HG03060 (cell line): ENCODE results near the gene LRFN2.

Source experiments
- ATAC-seq: cut with Tn5 transposase; IDR thresholded peaks from one replicate; pipeline ENCODE4 v1.9.1; 2021; ENCODE audit warnings: low read depth, moderate number of reproducible peaks; ENCODE audit not compliant: unreplicated experiment

The LRFN2 gene

DNA sequence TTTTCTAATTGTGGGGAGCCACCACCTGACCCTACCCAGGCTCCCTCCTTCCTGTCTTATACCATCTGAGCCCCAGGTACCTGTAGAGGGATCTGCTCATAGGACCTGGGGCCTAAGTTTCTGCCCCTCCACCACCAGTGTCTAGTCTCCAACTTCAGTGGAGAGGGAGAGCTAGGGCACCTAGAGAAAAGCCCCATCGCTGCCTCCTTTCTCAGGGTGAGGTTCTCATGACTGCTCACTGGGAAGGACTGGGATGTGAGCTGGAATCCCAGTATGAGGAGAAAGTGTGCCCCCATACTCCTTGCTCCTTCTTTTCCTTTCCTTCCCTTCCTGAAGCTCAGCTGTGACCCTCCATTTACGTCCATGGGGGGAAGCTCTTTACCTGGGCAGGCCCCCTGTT, 231.6 kb downstream of the LRFN2 start:
- no peak for ATAC-seq

DNA sequence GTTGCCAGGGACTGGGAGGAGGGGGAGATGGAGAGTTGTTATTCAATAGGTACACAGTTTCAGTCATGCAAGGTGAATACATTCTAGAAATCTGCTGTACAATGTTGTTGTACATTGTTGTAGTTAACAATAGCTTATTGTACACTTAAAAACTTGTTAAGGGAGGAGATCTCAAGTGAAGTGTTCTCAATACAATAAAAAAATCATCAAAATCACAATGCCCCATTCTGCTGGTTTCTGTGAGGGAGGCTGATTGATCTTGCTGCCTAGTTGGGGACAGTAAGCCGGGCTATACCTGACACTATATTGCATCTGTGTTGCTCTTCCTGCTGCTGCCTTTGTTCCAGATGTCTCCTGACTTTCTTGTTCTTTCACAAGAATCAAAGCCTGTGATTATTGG, 232.1 kb downstream of the LRFN2 start:
- ATAC-seq, result no peak

DNA sequence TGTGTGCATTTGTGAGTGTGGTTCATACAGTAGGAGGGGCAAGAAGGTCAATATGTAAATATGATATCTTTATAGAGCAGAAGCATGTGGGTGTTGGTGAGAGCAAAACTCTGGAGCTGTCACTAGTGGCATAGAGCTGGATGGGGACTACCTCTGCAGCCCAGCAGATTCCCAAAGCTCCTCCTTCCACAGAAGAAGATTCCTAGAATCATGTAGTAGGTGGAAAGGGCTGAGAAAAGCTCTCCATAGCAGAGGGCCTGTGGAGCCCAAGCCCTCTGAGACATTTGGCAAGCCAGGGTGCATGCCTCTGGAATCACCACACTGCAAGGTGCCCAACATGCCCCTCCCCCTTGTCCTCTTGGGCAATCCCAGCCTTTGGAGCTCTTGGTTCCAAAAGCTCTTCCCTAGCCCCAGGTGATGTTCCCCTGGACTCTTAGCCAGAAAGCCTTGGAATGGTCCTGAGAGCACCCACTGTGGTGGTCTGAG, 233.2 kb downstream of the LRFN2 start:
- ATAC-seq, result no peak

DNA sequence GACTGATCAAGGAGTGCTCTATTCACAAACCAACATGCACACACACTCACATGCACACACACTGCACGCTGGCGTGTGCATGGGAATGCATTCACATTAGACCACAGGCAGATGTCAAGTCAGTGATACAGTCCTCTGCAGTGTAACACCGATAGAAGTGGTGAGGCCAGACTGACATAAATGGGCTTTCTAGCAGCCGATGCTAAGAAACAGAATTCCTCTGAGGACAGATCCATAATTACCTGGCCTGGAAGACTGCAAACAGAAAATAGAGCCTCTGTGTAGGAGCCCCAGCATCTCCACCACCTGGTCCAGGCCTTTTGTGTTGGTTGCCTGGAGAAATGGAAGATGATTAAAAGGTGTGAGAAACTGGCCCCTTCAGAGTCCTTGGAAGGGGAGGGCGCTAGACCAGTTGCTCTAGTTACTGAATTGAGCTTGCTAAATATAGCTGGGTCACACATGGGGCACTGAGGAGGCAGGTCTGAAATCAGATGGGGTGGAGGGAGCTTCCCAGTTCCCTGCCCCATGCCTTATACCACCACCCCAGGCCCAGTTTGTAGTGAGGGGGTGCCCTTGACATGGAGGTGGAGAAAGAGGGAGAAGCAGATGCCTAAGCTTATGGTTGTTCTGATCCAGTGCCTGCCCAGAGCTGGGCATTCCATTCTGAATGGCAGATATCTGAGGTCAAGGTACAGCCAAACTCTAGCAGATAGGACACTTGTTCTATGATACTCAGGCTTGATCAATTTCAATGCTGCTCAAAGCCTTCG, 233.8 kb downstream of the LRFN2 start:
- ATAC-seq, result no peak

DNA sequence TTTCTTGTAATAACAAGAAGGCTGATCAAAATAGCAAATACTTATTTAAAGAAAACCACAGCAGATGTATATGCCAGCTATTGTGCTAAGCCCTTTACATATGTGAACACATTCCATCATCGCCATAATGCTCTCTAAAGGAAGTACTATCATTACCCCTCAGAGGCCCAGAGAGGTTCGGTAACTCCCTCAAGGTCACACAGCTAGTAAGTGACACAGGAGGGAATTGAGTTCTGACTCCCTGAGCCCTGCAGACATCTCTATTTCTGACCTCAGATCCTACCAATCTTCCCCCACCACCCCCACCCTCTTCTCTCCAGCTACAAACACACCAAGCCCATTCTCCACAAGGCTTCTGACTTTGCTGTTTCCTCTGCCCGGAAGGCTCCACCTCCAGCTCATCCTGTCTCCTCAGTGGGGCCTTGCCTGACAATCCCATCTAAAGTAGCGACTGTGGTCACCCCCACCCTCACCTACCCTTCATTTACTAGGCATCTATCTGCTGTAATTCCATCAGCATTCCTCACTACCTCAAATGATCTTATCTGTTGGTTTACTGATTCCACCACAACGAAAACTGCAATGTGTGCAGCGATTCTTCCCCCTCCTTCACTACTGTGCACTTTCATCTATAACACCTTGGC, 234.5 kb downstream of the LRFN2 start:
- ATAC-seq, result no peak

DNA sequence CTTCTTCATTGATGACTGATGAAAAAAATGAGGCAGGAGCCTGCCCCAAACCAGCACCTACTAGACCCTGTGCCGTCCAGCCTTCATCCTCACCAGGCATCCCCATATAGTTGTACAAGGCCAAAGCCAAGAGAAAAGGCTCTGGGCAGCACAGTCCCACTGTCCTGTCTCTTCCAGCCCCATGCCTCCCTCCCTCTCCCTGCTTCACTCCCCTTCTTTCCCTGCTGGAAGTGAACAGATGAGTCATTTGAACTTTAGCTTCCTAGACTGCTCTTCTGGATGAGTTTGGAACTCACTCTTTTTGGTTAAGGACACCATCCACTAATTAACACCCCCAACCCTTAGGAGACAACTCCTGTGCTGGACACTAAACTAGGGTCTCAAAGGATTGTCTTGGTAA, 235.2 kb downstream of the LRFN2 start:
- ATAC-seq, result no peak

DNA sequence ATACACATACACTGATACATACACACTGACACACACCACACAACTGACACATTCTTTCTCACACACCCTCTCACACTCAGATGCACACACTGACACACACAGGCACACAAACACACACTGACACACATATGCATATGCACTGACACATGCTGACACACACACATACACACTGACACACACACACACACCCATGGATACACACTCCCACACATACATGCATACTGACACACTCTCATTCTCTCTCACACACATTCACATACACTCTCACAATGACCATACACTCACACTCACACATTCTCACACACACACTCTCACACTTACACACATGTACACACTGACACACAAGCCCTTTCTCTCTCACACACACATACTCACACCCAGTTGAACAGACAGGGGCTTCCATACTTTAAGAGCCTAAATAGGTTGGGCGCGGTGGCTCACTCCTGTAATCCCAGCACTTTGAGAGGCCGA, 236.4 kb downstream of the LRFN2 start:
- no peak for ATAC-seq

DNA sequence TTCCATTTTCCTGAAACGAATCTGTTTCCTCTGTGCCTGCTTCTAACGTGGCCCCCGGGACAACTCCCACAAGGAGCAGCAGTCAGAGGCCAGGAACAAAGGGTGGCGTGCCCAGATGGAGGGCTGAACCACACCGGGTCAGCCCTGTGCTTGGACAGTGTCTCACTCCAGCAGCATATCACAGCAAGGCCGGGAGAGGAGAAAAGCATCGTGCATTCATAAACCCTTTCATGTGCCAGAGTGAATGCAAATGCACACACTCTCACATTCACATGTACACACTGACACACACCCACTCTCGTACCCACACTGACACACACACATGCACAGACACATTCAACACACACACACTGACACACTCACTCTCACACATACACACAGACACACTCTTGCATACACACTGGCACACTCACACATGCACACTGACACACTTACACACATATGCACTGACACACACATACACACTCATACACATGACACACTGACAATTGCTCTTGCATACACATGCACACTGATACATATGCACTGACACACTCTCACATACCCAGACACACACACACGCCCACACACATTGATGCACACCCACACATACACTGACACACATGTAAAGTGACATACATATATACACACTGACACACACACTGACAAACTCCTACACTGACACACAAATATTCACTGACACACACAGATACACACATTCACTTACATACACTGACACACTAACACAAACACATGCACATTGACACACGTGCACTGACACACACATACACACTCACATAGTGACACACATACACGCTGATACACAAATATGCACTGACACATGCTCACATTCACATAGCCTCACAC, 237.0 kb downstream of the LRFN2 start:
- no peak for ATAC-seq

DNA sequence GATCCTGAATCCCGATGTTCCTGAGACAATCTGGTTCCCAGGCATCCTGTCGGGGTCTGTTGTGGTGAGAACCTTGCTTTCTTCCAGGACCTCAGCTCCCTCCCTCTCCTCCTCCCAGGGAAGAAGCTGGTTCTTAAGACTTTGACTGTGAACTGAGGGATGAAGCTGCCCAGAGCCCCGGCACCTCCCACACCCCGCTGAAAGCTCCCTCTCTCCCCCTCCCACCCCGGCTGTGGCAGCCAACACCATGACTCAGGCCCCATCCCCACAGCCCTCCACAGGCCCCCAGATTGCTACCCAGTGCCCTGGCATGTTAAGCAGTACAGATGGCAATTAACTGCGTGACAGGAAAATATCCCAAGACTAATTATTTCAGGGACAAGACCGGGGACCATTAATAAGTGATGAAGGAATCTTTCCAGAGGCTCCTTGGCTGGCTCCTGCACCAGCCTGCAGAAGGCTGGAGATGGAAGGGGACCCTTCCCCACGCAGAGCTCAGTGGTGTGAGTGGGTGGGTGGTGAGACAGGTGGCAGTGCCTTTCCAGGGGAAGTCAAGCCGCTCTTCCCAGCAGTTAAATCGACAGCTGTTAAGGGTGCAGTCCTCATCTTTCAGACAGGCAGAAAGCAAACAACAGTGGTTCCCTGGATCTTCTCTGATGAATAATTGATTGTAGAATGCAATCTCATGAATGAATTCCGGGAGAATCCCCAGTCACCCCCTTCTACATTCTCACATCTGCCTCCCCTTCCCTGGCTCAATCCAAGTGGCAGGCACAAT, 237.9 kb downstream of the LRFN2 start:
- no peak for ATAC-seq

DNA sequence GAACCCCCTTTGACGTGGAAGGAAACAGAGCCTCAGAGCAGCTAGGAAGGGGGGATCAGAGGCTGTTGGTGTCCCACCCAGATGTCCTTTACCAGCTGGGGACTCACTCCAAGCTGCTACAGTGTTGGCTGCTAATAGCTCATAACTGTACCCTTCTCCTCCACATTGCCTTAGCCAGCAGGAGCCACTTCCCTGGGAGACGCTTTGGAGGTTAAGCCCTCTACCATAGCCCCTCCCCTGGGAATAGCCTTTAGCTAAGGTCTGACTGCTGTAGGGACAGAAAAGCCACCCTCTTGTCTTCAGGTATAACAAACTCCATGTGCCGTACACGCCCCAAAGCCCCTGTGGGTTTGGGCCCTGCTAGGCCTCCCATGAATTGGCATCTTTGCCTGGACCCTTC, 238.6 kb downstream of the LRFN2 start:
- no peak for ATAC-seq

DNA sequence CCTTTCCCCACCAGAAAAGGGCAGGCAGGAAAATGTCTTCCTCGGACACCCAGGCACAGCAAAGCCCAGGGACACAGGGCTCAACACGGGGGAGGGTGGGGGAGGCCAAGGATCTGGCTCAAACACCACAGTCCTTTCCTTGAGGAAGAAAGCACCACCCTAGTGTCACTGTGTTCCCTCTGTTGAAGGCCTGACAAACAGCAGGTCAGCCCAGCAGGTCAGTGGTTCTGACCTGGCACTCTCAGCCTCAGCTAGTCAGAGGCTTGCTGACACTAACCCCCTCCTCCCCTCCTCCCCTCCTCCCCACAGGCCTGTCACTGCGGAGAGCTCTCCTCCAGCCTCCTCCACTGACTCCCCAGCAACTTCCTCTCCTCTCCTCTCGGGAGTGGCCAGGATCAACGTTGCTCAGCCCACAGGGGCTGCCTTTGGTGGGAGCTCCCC, 239.6 kb downstream of the LRFN2 start:
- no peak for ATAC-seq

DNA sequence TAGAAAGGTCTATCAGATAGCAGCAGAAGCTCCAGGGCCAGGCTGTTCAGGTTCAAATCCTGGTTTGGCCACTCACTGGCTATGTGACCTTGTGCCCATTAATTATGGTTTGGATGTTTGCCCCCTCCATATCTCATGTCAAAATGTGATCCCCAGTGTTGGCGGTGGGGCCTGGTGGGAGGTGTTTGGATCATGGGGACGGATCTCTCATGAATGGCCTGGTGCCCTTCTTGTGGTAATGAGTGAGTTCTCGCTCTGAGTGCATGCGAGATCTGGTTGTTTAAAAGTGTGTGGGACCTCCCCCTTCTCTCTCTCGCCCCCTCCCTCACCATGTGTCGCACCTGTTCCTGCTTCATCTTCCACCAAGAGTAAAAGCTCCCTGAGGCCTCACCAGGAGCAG, 240.9 kb downstream of the LRFN2 start:
- ATAC-seq, result no peak

DNA sequence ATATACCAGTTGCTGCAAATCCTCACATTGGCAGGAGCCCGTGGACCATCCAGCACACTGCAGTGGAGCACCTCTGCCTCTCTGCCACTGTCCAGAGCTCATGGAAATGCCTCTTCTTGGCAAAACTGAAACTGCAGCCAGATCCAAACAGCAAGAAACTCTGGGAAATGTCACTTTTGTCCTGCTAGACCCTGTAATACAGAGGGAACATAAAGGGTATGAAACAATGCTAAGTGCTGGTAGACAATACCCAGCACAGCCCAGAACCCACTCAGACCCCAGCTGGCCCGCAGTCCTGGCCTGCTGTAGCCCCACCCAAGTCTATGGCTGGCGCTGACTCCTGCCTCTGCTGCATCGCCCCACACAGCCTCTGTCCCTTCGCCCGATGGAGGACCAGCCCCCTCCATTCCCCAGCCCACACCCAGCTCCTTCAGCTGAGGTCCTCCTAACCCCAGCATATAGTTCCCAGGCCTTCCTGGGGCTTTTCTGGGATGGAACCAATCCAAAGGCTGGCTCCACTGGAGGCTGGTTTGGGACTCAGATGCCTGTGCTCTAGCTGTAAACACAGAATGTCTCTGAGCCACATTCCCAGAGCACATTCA, 242.5 kb downstream of the LRFN2 start:
- ATAC-seq, result no peak

DNA sequence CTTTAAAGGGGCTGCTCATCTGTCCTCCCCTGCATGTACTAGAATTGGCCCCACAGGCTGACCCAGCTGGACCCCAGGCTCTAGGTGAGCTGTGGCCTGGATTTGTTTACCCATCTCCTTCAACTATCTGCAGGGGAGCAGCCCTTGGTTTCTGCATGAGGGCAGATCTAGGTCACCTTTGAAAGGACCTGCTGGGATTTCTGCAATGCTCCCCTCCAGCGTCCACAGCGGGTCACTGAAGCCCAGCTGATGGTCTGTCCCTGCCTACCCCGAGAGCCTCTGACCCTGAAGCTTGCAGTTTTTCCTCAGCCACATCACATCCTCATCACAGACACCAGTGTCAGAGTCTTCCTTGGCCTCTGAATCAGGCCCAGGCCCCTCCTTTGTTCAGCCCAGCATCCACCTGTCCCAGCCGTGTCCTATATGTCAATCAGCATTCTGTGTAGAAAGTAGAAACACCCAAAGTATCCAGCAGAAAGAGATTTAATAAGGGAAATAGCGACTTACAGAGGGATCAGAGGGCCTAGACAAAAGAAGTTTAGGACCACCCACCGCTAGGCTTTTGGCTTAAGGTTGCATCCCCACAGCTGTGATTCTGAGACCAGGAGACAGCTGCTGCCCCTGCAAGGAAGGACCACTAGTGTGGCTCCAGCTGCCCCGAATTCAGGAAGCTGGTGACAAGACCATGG, 243.1 kb downstream of the LRFN2 start:
- ATAC-seq, result no peak

DNA sequence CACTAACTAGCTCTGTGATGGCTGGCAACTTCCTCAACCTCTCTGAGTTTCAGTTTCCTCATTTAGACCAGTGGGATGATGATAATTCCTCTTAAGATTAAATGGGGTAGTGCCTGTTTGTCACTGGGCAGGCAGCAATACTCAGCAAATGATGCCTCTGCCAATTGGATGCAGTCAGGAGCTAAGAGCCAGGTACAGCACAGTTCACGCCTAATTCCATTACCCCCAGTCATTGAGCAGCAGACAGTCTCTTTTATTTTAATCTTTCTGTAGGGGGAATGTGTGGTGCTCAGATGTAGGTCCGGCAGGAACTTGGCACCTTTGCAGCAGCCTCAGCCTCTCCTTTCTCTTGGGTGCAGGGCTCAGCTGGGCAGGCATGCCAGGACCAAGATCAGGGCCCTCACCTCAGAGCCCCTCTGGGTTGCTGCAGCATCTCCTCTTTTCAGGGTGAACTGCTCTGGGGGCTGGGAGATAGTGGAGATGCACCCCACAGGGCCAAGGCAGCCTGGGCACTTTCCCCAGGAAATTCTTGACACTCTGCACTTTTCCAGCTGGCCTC, 243.8 kb downstream of the LRFN2 start:
- ATAC-seq, result no peak

DNA sequence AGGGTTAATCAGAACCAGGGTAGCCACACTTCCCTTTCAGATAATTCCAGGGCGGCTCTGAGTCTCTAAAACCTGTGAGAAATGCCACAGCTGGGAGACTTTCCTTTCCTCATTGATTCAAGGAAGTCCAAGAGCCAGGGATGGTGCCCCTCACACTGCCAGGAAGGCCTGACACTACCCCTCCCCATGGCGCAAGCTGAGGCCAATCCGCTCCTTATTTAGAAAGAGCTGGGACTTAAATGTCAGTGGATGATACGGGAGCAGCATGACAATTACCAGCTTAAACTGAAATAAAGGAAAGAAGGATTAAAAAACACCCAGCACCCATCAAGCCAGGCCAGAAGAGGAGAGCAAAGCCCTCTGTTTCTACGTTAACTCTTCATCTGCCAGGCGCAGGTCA, 244.4 kb downstream of the LRFN2 start:
- no peak for ATAC-seq

DNA sequence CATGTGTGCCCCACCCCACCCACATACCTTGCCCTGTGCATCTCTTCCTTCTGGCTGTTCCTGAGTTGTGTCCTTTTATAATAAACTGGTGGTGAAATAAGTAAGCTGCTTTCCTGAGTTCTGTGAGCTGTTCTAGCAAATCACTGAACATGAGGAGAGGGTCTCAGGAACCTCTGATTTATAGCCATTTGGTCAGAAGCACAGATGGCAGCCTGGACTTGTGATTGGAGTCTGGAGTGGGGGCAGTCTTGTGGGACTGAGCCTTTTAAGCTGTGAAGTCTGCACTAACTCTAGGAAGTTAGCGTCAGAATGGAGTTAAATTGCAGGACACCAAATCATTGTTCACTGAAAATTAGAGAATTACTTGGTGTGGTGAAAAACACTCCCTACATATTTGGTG, 245.4 kb downstream of the LRFN2 start:
- no peak for ATAC-seq
